ENCODE measurements around the gene ARTN. TPM values are rescaled to one million over a fixed set of nuclear protein-coding genes. Genes with fewer than 3 reads are reported as not detected.

Gene ARTN
- total and polyA plus RNA-seq, 4 donors = 0.61 to 3.2 (median 1.9) TPM; not detected in 1

Other genes with a start within 250 kb of the ARTN start
- gene ST3GAL3, start 226.3 kb upstream of the ARTN start, total RNA-seq = 10 to 100 TPM; 29.6 to 39.5 TPM
- gene ST3GAL3, start 226.3 kb upstream of the ARTN start, polyA plus RNA-seq (ENCODE audit: insufficient read length in 2 of 2) = 10 to 100 TPM; 66.2 to 71.0 TPM
- 10 to 100 TPM; 22.6 to 37.1 TPM for gene IPO13, start 13.1 kb downstream of the ARTN start, total RNA-seq
- gene IPO13, start 13.1 kb downstream of the ARTN start, polyA plus RNA-seq (ENCODE audit: insufficient read length in 2 of 2) = 10 to 100 TPM; 68.6 to 73.2 TPM
- 10 to 100 TPM; 14.3 to 15.4 TPM for gene DPH2, start 36.2 kb downstream of the ARTN start, total RNA-seq
- 10 to 100 TPM; 23.0 to 27.4 TPM for gene DPH2, start 36.2 kb downstream of the ARTN start, polyA plus RNA-seq (ENCODE audit: insufficient read length in 2 of 2)
- gene ATP6V0B, start 41.2 kb downstream of the ARTN start, total RNA-seq = 100 to 1,000 TPM; 170 to 173 TPM
- 100 to 1,000 TPM; 223 to 264 TPM for gene ATP6V0B, start 41.2 kb downstream of the ARTN start, polyA plus RNA-seq (ENCODE audit: insufficient read length in 2 of 2)
- gene B4GALT2, start 45.4 kb downstream of the ARTN start, total RNA-seq = 10 to 100 TPM; 34.8 to 85.7 TPM
- 100 to 1,000 TPM; 134 to 139 TPM for gene B4GALT2, start 45.4 kb downstream of the ARTN start, polyA plus RNA-seq (ENCODE audit: insufficient read length in 2 of 2)
- 10 to 100 TPM in 1 of 2 donors, 1 to 10 TPM in 1; 5.4 to 12.4 TPM for gene CCDC24, start 57.8 kb downstream of the ARTN start, total RNA-seq
- 10 to 100 TPM; 18.2 to 25.6 TPM for gene CCDC24, start 57.8 kb downstream of the ARTN start, polyA plus RNA-seq (ENCODE audit: insufficient read length in 2 of 2)
- 10 to 100 TPM; 21.9 to 22.3 TPM for gene SLC6A9, start 97.7 kb downstream of the ARTN start, total RNA-seq
- 100 to 1,000 TPM; 127 to 143 TPM for gene SLC6A9, start 97.7 kb downstream of the ARTN start, polyA plus RNA-seq (ENCODE audit: insufficient read length in 2 of 2)
- gene KLF17, start 185.0 kb downstream of the ARTN start, total RNA-seq = under 1 TPM; 0.17 to 0.69 TPM
- gene KLF17, start 185.0 kb downstream of the ARTN start, polyA plus RNA-seq (ENCODE audit: insufficient read length in 2 of 2) = under 1 TPM; 0.22 to 0.36 TPM
- not detected for gene KLF18, start 207.8 kb downstream of the ARTN start, total RNA-seq
- not detected for gene KLF18, start 207.8 kb downstream of the ARTN start, polyA plus RNA-seq (ENCODE audit: insufficient read length in 2 of 2)